C4-2B (cell line): ENCODE data around the gene ADCY1.

Experiments used
- ZFX ChIP-seq: fragments of 450-650 bp; IDR thresholded peaks from 2 replicates; pipeline ENCODE4 v1.6.1; 2017
- TF ChIP-seq, protein P1 (sequence below): fragments of 450-650 bp; conservative IDR thresholded peaks from 2 replicates; pipeline ENCODE4 v1.5.1; 2017; ENCODE audit warnings: mild to moderate bottlenecking

DNA sequence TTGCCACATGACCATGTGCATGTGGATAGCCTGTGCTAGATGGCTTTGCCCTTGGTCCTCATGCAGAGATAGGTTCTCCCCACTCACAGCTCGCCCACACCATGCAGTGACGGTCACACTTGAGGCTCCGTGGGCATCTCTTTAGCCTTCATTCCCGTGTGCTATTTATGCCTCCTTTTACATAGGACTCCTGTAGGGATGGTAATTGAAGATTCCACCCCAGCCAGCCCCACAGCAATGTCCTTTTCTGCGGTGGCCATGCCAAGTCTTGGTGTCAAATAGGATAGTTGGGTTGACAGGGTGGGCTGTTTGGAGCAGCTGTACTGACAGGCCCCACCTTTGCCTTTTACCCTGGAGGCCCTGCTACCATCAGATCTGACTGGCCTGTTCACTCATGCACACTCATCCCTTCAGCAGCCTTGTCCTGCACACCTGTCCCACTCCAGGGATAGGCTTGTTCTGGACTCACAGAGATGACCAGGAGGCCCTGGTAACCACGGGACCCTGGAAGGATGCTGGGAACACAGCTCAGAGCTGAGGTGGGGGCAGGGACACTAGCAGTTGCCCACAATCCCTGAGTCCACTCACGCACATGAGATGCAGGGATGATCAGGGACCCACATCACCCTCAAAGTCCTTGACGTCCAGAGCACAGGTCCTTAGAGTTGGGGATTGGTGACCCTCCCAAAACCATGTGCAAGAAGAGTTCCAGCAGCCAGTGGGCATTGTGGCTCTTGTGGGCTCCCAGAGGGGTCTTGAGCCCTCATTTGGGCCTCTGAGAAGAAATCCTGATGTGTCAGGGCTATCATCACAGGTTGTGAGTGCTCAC is 71.2 kb downstream of the ADCY1 start:
- TF ChIP-seq, protein P1, sequence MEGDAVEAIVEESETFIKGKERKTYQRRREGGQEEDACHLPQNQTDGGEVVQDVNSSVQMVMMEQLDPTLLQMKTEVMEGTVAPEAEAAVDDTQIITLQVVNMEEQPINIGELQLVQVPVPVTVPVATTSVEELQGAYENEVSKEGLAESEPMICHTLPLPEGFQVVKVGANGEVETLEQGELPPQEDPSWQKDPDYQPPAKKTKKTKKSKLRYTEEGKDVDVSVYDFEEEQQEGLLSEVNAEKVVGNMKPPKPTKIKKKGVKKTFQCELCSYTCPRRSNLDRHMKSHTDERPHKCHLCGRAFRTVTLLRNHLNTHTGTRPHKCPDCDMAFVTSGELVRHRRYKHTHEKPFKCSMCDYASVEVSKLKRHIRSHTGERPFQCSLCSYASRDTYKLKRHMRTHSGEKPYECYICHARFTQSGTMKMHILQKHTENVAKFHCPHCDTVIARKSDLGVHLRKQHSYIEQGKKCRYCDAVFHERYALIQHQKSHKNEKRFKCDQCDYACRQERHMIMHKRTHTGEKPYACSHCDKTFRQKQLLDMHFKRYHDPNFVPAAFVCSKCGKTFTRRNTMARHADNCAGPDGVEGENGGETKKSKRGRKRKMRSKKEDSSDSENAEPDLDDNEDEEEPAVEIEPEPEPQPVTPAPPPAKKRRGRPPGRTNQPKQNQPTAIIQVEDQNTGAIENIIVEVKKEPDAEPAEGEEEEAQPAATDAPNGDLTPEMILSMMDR: no peak
- no peak for TF ChIP-seq ZFX
